GM21723 (cell line): ENCODE results near the gene HAX1.
"Not testable (repeated sequence)": the region's sequence is repeated elsewhere in the genome, so short reads cannot be mapped to it uniquely, and the experiment has no call there.

ENCODE experiments used
- ATAC-seq: cut with Tn5 transposase; IDR thresholded peaks from one replicate; pipeline ENCODE4 v1.9.1; 2021; ENCODE audit warnings: mild to moderate bottlenecking, moderate library complexity; ENCODE audit not compliant: unreplicated experiment

HAX1 gene

DNA sequence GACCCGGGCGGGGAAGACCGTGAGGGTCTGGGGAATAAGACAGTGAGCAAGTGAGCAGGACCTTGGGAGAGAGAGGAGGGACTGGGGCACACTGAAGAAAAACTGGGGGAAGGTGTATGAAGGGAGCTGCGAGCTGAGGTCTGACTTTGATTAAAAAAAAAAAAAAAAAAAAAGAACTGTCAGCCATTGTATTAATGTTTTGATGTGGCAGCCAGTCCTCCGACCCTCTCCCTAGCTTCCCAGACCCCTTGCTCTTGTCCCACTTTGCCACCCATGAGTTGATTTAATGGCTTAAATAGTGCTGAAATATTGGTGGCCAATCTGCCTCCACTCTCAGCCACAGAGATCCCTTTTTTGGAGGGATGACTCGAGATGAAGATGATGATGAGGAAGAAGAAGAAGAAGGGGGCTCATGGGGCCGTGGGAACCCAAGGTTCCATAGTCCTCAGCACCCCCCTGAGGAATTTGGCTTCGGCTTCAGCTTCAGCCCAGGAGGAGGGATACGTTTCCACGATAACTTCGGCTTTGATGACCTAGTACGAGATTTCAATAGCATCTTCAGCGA, 652 bp downstream of the HAX1 start:
- no peak for ATAC-seq

DNA sequence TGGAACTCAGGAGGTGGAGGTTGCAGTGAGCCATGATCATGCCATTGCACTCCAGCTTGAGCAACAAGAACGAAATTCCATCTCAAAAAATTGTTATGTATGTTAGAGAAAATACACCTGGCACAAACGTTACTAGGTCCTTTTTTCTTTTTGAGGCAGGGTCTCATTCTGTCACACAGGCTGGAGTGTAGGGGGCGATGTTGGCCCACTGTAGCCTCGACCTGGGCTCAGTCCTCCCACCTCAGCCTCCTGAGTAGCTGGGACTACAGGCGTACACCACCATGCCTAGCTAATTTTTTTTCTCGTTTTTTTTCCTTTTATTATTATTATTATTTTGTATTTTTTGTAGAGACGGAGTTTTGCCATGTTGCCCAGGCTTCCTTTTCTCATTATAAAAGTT, 4.4 kb downstream of the HAX1 start:
- ATAC-seq: no peak

DNA sequence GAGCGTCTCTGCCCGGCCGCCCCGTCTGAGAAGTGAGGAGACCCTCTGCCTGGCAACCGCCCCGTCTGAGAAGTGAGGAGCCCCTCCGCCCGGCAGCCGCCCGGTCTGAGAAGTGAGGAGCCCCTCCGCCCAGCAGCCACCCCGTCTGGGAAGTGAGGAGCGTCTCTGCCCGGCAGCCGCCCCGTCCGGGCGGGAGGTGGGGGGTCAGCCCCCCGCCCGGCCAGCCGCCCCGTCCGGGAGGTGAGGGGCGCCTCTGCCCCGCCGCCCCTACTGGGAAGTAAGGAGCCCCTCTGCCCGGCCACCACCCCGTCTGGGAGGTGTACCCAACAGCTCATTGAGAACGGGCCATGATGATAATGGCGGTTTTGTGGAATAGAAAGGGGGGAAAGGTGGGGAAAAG, 15.2 kb downstream of the HAX1 start:
- ATAC-seq: not testable (repeated sequence)

DNA sequence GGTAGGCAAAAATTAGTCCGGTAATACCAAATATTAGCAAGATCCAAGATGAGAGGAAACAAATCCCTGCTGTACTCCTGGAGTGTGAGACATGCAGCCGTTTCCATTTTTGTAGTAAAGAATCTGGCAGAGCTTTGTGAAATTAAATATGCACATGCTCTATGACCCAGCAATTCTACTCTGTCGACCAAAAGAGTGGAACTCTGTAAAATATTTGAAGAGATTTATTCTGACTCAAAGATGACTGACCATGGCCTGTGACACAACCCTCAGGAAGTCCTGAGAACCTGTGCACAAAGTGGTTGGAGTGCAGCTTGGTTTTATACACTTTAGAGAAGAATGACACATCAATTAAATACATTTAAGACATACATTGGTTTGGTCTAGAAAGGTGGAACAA, 16.2 kb downstream of the HAX1 start:
- ATAC-seq: no peak

DNA sequence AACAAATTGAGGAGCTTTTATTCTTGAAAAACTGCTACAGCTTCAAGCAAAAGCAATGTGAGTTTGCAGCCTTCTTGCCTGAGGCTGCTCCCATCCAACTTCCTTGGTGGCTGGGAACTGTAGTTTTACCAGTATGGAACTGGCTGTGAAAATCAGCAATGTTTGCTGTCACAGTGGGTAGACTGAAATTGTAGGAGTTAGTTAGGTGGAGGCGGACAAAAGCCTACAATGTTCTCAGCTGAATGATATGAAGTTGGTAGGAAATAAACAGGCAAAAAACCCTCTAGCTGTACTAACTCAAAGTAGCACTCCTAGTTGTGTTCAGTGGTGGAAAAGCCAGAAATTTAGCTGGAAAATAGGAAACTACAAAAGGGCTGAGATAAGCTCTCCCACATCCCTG, 18.5 kb downstream of the HAX1 start:
- ATAC-seq: no peak

DNA sequence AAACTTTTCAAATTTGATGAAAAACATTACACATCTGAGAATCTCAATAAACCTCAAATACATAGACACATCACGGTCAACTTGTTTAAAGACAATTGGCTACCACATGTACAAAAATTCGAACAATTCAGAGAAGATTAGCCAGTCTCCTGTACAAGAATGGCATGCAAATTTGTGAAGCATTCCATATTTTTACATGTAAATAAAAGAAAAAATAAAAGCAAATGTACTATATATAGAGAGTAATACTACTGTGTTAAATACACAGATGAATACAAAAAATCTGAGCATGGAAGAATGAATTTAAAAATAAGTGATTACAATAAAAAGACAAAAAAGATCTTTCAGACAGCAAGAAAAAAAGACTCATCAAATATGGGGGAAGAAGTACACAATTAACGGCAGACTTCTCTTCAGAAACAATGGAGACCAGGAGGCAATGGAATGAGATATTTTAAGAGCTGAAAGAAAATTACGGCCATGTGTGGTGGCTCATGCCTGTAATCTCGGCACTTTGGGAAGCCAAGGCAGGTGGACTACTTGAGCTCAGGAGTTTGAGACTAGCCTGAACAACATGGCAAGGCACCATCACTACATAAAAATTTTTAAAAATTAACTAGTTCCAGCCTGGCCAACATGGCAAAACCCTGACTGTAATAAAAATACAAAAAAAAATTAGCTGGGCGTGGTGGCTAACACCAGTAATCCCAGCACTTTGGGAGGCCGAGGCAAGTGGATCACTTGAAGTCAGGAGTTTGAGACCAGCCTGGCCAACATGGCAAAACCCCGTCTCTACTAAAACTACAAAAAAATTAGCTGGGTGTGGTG, 23.2 kb downstream of the HAX1 start:
- no peak for ATAC-seq

DNA sequence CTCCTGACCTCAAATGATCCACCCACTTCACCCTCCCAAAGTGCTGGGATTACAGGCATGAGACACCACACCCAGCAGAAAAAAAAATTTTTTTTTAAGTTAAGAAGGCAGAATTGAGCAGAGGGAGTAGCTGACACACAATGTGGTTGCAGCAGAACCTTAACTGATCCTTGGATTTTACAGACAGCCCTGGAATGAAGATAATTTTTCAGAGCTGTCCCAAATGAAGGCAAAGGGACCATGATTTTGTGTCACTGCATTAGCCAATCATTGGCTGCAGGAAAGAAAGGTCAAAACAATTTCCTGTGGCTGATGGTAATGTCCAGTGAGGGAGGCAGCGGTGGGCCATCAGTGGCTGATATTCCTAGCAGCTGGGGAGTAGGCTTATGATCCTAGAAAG, 29.2 kb downstream of the HAX1 start:
- ATAC-seq: no peak

DNA sequence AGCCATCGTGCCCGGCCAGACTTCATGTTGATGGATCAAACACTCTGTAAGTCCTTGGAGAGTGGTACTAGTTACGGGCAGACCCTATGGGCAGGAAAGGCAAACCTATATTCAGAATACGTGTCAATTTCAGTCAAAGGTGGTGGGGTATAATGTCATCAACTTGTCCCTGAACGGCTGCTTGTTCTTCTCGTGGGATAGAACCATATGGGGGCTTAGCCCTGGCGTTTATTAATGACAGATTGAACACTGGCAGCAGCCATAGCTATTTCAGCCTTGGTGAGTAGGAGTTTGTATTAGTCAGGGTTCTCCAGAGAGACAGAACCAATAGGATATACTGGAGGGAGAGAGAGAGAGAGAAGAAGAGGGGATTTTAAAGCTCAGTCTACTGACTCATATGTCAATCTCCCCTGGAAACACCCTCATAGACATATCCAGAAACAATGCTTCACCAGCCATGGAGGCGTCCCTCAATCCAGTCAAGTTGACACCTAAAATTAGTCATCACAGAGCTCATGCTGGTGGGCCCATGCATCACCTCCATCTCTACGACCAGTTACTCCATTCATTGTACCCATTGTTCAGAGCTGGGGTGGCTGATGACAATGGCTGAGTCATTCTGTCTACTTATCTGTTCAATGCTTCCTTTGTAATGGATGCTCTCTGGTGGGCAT, 32.4 kb downstream of the HAX1 start:
- no peak for ATAC-seq

DNA sequence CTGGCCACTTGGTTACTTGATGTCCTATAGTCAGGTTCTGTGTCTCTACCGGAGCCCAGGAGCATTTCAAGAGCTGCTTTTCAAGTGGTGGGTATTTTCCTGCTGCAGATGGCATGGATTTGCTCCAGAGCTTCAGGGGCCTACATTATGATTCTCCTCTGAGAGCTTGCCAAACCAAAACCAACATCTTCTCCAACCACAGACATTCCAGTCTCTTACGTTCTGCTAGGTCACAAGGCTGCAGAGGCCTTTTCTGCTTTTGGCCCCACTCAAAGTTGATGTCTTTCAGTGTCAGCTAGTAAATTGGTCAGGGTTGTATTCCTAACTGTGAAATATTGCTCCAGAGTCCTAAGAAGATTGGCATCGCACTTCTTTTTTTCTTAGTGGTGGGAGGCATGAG, 33.7 kb downstream of the HAX1 start:
- no peak for ATAC-seq

DNA sequence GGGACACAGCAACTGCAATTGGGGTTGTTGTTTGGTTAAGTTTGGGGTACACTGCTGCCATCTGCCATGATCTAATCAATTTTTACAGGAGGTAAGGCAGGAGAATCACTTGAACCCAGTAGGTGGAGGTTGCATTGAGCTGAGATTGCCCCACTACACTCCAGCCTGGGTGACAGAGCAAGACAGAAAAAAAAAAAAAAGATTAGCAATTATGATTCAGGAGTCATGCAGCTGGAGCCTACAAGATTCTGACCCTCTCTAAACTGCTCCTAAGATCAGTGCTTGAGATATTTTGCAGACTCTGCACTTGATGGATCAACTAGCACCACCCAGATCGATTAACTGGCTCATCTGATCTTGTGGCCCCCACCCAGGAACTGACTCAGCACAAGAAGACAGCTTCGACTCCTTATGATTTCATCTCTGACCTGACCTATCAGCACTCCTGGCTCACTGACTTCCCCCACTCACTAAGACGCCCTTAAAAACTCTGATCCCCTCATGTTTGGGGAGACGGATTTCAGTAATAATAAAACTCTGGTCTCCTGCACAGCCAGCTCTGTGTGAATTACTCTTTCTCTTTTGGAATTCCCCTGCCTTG, 35.3 kb downstream of the HAX1 start:
- not testable (repeated sequence) for ATAC-seq

DNA sequence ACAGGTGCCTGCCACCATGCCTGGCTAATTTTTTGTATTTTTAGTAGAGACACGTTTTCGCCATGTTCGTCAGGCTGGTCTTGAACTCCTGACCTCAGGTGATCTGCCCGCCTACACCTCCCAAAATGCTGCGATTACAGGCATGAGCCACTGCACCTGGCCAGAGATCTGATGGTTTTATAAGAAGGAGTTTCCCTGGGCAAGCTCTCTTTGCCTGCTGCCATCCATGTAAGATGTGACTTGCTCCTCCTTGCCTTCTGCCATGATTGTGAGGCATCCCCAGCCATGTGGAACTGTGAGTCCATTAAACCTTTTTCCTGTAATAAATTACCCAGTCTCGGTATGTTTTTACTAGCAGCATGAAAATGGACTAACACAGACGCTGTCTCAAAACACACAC, 36.7 kb downstream of the HAX1 start:
- not testable (repeated sequence) for ATAC-seq

DNA sequence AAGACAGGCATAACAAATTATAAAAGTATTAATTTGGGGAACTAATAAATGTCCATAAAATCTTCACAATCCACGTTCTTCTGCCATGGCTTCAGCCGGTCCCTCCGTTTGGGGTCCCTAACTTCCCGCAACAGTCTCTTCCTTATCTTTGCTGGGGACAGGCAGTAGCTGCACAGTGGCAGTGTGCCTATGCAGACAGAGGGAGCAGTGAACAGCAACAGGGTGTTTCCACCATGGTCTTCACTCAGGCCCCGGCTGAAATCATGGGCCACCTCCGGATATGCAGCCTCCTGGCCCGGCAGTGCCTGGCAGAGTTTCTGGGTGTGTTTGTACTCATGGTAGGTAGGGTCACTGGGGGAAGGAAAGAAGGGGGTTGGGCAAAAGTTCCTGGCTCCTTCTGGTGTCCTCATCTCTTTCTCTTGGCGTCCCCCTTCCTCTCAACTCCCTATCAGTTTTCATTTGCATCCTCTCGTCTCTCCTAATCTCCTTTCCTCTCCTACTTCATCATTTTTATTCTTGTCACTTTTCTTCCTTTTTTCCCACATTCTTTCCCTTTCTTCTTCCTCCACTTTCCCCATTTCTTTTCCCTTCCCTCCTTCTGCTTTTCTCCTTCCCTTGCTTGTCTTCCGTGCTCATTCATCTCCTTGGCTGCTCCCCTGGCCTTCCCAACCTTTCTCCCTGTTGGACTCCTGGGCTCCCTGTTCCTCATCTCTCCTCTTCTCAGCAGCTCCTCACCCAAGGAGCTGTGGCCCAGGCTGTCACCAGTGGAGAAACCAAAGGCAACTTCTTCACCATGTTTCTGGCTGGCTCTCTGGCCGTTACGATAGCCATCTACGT, 40.0 kb downstream of the HAX1 start:
- ATAC-seq: not testable (repeated sequence)

DNA sequence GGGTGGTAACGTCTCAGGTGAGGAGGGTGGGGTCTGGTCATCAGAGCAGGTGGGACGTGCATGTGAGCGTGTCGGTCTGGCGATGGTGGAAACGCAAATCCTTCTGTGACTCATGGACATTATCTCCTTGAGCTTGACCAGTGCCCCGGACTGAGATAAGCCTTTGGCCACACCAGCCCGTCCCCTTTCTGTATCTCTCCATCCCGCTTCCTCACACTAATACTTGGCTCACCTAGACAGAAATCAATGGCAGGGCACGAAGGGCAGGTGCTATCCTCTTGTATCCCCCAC, 40.6 kb downstream of the HAX1 start:
- ATAC-seq: no peak

DNA sequence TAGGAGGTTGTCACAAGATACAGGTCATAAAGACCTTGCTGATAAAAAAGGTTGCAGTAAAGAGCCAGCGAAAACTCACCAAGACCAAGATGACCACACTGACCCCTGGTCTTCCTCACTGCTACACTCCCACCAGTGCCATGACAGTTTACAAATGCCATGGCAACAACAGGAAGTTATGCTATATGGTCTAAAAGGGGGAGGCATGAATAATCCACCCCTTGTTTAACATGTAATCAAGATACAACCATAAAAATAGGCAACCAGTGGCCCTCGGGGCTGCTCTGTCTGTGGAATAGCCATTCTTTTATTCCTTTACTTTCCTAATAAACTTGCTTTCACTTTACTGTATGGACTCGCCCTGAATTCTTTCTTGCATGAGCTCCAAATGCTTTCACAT, 41.8 kb downstream of the HAX1 start:
- not testable (repeated sequence) for ATAC-seq

DNA sequence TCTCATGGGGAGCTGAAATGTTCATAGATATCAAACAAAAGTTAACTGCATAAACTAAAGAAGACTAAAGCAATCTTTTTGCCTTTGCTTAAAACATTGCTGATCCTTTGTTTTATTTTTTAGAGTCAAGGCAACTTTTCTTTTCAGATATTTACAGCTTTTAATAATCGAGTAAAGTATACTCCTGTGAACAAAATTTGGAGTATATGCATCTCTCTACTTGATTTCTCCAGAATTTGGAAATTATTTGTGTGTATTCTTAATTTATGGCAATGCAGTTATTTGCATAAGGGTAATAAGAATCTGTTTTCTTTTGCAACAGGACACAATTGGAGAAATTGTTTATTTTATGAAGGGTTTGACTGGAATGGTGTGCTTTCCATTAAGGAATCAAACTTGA, 44.3 kb downstream of the HAX1 start:
- no peak for ATAC-seq

DNA sequence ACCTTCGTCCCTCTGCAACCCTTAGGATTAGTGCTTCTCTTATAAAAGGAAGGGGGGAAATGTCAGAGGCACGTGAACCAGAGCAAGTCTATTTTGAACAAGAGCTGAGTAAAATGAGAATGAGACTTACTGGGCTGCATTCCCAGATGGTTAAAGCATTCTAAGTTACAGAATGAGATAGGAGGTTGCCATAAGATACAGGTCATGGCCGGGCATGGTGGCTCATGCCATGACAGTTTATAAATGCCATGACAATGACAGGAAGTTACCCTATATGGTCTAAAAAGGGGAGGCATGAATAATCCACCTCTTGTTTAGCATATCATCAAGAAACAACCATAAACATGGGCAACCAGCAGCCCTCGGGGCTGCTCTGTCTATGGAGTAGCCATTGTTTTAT, 46.0 kb downstream of the HAX1 start:
- no peak for ATAC-seq

DNA sequence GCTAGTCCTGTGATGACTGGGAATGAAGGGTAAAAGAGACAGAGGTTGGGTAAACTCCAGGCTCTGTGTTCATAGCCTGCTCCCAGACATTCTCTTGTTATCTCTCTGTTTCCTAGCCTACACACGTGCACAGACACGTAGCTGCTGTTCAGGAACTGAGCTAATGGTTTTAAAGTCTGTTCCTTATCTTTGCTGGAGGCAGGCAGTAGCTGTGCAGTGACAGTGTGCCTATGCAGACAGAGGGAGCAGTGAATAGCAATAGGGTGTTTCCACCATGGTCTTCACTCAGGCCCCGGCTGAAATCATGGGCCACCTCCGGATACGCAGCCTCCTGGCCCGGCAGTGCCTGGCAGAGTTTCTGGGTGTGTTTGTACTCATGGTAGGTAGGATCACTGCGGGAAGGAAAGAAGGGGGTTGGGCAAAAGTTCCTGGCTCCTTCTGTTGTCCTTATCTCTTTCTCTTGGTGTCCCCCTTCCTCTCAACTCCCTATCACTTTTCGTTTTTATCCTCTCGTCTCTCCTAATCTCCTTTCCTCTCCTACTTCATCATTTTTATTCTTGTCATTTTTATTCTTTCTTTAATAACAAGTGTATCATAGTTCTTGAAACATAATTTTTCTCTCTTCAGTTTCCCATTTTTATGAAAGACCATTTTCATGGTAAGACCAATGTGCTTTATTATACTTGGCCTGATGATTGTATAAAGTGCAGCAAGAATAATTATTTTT, 48.6 kb downstream of the HAX1 start, which contains the start of gene AQP10:
AQP10 (plus strand) TSS at position 212 of the 727 bp plus-strand sequence; CDS start at position 275, 63 bp downstream.
- ATAC-seq: no peak

DNA sequence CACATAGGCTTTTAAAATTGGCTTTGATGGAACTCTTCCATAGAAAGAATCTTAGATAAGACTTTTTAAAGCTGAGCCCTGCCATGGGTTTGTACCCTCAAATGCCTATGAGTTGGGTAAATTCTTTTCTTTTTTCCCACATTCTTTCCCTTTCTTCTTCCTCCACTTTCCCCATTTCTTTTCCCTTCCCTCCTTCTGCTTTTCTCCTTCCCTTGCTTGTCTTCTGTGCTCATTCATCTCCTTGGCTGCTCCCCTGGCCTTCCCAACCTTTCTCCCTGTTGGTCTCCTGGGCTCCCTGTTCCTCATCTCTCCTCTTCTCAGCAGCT, 49.1 kb downstream of the HAX1 start:
- ATAC-seq: not testable (repeated sequence)

DNA sequence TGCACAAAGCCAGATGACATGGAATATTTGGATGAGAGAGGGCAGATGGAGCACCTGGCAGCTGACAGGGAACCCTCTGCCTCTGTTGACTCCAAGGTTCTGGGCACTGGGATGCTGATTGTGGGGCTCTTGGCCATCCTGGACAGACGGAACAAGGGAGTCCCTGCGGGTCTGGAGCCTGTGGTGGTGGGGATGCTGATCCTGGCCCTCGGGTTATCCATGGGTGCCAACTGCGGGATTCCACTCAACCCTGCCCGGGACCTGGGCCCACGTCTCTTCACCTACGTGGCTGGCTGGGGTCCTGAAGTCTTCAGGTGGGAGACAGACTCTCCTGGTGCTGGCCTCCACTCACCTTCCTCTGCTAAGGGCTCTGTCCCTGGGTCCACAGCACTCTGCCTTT, 51.1 kb downstream of the HAX1 start:
- ATAC-seq: no peak

DNA sequence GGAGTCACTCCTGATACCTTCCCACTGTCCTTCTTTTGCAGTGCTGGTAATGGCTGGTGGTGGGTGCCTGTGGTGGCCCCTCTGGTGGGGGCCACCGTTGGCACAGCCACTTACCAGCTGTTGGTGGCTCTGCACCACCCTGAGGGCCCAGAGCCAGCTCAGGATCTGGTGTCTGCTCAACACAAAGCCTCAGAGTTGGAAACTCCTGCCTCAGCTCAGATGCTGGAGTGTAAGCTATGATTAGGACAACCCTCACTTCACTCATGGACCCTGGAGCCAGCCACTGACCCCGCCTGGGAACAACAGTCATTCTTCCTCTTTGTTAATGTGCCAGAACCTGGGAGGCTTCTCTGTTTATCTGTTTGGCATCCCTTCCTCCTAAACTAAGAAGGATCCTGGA, 51.8 kb downstream of the HAX1 start:
- ATAC-seq: no peak
